ENCODE data around the gene GAB3.

DNA sequence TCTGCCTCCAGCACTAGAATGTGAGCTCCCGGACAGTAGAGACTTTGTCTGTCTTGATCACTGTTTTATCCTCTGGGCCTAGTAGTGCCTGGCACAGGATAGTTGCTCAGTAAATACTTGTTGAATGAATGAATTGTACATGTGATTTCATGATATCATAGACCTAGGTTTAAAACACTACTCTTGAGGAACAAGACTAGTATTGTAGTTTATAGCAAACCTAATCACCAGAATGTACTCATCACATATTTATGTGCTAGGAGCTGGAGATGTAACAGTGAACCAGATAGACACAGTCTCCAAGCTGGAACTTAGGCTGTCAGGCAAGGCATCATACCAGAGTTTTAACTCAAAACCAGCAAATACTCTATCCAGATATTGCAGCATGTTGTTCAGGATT, 23.5 kb downstream of the GAB3 start:
- TF ChIP-seq, protein P1, sequence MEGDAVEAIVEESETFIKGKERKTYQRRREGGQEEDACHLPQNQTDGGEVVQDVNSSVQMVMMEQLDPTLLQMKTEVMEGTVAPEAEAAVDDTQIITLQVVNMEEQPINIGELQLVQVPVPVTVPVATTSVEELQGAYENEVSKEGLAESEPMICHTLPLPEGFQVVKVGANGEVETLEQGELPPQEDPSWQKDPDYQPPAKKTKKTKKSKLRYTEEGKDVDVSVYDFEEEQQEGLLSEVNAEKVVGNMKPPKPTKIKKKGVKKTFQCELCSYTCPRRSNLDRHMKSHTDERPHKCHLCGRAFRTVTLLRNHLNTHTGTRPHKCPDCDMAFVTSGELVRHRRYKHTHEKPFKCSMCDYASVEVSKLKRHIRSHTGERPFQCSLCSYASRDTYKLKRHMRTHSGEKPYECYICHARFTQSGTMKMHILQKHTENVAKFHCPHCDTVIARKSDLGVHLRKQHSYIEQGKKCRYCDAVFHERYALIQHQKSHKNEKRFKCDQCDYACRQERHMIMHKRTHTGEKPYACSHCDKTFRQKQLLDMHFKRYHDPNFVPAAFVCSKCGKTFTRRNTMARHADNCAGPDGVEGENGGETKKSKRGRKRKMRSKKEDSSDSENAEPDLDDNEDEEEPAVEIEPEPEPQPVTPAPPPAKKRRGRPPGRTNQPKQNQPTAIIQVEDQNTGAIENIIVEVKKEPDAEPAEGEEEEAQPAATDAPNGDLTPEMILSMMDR (IDR thresholded peaks at IDR 0.05; ENCODE audit: insufficient read depth, low read depth, low read length) = no peak
- no peak for TF ChIP-seq EZH2 (IDR thresholded peaks at IDR 0.05; ENCODE audit: insufficient read depth, low read length)

All from astrocyte (in vitro differentiated cells and primary cell).